Activated T-helper 2 cell treated with anti-CD3 and anti-CD28 coated beads, Interferon-gamma antibody, Interleukin-2, Interleukin-4, amounts not matched to agents 10 μg/mL and 5 μg/mL and 100 μg/mL, durations not matched to agents 14 hours and 24 hours and 36 hours (primary cell): Measurements from ENCODE around the gene SSH3. TPM values are rescaled to one million over a fixed set of nuclear protein-coding genes. Genes with fewer than 3 reads are reported as not detected.

Experiments
- DNase-seq: peaks from one replicate; pipeline ENCODE4 v3.0.0; 2021; ENCODE audit warnings: low spot score
- H3K27ac Mint-ChIP-seq: one replicate; pipeline ENCODE4 v1.8.0; 2021; ENCODE audit warnings: mixed read lengths
- H3K27me3 Mint-ChIP-seq: one replicate; pipeline ENCODE4 v1.8.0; 2021; ENCODE audit warnings: low read depth, mixed read lengths
- H3K36me3 Mint-ChIP-seq: one replicate; pipeline ENCODE4 v1.8.0; 2021; ENCODE audit warnings: low read depth, mixed read lengths
- H3K4me1 Mint-ChIP-seq: one replicate; pipeline ENCODE4 v1.8.0; 2021; ENCODE audit warnings: low read depth, mixed read lengths
- H3K4me3 Mint-ChIP-seq: one replicate; pipeline ENCODE4 v1.8.0; 2021; ENCODE audit warnings: low read depth, mild to moderate bottlenecking, moderate library complexity, mixed read lengths
- H3K9me3 Mint-ChIP-seq: one replicate; pipeline ENCODE4 v1.8.0; 2021; ENCODE audit warnings: mixed read lengths
- intact Hi-C: fragments of 100-400 bp; cut with micrococcal nuclease; formaldehyde crosslinking; loops from one replicate; pipeline ENCODE4 v1.15.1; 2023
- total RNA-seq: library from RNA; stranded (reverse); gene quantifications from 2 replicates; pipeline ENCODE4 v1.2.3, GENCODE V29; 2022

SSH3 gene
- total RNA-seq, 1 donor from 2014 or later, result 16.2 TPM

DNA sequence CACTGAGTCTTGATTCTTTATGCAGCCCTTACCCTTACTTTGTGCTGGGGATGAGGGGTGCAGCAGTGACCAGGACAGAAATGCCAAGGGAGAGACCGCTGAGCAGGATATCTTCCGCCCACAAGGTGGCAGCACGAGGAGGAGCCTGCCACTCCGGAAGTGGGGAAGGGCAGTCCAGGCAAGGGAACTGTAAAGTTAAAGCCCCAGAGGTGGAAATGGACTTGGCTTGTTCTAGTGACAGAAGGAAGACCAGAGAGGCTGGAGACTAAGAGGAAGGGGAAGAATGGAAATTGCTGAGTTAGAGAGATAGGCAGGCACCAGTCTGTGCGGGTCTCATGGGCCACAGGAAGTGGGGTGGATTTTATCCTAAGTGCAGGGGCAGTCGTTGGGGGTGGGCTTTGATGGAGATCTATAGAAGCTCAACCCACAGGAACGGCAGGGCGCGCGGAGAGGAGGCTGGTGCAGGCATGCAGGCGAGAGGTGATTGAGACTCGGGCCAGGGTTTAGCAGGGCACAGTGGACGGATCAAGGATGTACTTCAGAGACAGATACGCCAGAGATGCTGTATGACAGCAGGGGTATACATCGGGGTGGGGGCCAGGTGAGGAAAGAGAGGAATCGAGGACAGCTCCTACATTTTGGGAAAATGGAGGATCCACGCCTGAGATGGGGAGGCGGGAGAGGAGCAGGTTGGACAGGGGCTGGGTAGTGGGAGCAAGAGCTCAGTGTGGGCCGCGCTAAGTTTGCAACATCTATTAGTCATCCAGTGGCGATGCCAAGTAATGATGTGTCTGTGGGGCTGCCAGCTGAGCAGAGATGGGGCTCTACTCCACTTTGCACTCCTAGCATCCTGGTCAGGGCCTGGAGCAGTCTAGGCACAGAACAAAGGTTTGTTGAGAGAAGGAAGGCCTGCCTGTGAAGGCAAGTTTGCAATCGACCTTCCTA is 40.3 kb upstream of the SSH3 start:
- intact Hi-C loops, result loop anchor here (2.0 to 5.0 kb wide), 2 partner anchors 22 to 129 kb away; partner anchors contain the start of gene RAD9A
- H3K4me1 Mint-ChIP-seq, result peaks cover 50% of the 10 kb centered on the region
- H3K36me3 Mint-ChIP-seq, result peaks cover 16% of the 10 kb centered on the region
- H3K27ac Mint-ChIP-seq, result peak overlapping the region; percentile 86
- no peaks in the 10 kb centered on the region for H3K9me3 Mint-ChIP-seq
- no peaks in the 10 kb centered on the region for H3K27me3 Mint-ChIP-seq
- DNase-seq, result peak; percentile 68
- H3K4me3 Mint-ChIP-seq, result peak overlapping the region; percentile 63

DNA sequence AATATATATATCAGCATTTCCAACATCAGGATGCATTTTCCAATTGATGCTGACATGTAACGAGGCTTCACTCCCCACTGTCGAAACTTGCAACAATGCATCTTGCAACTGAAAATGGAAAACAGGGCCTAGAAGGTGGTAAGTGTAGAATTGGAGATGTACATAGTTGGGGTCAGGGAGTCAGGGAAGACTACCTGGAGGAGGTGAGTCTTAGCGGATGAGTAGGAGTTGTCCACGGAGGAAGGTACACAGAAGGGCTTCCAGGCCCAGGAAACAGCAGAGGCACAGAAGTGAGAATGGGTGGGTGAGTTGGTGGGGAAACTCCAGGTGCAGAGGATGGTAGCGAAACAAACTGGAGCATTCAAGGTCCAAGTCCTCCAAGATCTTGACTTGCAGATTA is 39.1 kb upstream of the SSH3 start:
- H3K36me3 Mint-ChIP-seq, result peaks cover 23% of the 10 kb centered on the region
- no peaks in the 10 kb centered on the region for H3K9me3 Mint-ChIP-seq
- H3K4me3 Mint-ChIP-seq, result peak overlapping the region; percentile 77
- peak overlapping the region; percentile 85 for H3K27ac Mint-ChIP-seq
- no peaks in the 10 kb centered on the region for H3K27me3 Mint-ChIP-seq
- H3K4me1 Mint-ChIP-seq, result peaks cover 56% of the 10 kb centered on the region
- intact Hi-C loops, result loop anchor here (2.0 to 5.0 kb wide), 2 partner anchors 128 to 223 kb away; partner anchors contain the start of gene RAD9A
- no peak for DNase-seq

DNA sequence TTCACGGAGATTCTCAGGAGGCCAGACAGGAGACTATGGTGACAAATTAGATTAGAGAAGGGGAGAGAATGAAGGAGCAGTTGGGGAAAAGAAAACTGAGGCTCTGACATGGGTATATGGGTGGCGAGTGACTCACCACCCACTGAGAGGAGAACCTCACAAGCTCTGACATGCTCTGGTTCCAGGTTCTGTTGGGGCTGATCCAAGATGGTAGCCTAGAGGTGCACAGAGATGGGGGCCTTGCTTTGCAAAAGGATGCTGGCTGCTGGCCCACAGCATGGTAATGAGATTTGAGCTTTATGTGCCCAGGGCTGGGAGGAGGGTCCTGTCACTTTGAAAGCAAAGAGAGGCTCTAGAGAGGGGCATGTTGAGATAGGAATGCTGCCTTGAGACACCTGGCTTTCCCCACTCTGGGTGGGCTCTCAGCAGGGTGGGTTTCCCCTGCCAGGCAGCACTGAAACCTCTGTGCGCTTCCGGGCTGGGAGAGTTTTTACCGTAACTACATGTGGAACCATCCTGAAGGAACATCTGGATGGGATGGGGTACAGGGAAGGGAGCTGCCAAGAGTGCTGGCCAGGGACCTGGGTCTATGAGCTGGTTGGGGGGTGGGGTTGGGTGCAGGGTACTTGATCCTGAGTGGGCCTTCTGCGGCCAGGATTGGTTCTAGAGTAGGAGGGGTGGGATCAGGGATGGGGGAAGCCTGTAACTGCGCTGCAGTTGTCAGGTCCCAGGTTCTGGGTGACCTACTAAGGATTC is 38.3 kb upstream of the SSH3 start:
- Mint-ChIP-seq H3K9me3 (no peaks in the 10 kb centered on the region), H3K36me3 (peaks cover 31% of the 10 kb centered on the region), H3K4me1 (peaks cover 57% of the 10 kb centered on the region), H3K27ac (peak overlapping the region; percentile 85), H3K27me3 (no peaks in the 10 kb centered on the region), H3K4me3 (peak overlapping the region; percentile 77)
- intact Hi-C loops, result loop anchor here (2.0 to 5.0 kb wide), 3 partner anchors 117 to 222 kb away; partner anchors contain the start of gene RAD9A
- no peak for DNase-seq

DNA sequence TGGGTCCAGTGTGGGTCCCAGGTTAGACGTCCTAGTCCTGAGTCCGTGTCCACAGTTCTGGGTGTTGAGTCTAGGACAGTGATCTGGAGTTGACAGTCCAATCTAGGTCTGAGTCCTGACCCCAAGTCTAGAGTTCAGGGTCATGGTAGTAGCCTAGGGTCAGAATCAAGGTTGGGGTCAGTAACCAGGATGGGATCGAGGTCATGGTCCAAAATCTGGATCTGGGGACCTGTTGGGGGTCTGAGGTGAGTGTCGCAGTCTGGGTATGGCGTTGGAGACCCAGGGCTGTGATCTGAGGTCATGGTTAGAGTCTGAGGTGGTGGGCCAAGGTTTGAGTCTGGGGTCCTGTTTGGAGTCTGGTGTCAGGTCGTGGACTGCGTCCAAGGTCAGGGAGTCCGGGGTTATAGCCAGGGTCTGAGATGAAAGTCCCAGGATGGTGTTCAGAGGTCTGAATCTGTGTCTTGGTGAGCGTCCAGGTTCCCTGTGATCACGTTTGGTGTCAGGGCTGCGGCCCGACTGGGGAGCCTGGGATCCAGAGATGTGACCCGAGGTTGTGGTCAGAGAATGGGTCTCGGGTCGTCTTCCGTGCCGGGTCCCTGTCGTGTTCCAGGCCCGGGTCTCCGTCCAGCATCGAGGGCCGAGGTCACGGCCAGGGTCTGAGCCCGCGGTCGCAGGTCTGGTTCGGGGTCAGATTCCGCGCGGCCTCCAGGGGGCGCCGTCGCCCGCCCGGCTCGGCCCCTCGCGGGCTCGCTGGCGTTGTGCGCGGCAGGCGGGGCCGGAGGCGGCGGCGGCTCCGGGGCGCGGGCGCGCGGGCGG is 37.5 kb upstream of the SSH3 start:
- Mint-ChIP-seq H3K9me3 (no peaks in the 10 kb centered on the region), H3K4me3 (peak overlapping the region; percentile 78), H3K27ac (peak overlapping the region; percentile 85), H3K4me1 (peaks cover 65% of the 10 kb centered on the region), H3K27me3 (no peaks in the 10 kb centered on the region), H3K36me3 (peaks cover 39% of the 10 kb centered on the region)
- peak; percentile 77 for DNase-seq
- intact Hi-C loops, result loop anchor here (2.0 to 5.0 kb wide), 2 partner anchors 116 to 221 kb away; no protein-coding TSS in a partner anchor

GRCh38 chr11:67266449-67267187 is 36.7 kb upstream of the SSH3 start, which contains the start of gene GRK2:
GRK2 (plus strand) TSS chr11:67266473; CDS start chr11:67266700, 227 bp downstream.
- no peaks in the 10 kb centered on the region for H3K27me3 Mint-ChIP-seq
- H3K27ac Mint-ChIP-seq, result peak within 1 kb of the TSS; percentile 98
- intact Hi-C loops, result loop anchor here (5.0 kb wide), 1 partner anchor 116 kb away; no protein-coding TSS in a partner anchor
- peaks cover 71% of the 10 kb centered on the region for H3K4me1 Mint-ChIP-seq
- peak; percentile 32 for DNase-seq
- H3K36me3 Mint-ChIP-seq, result peaks cover 46% of the 10 kb centered on the region
- no peaks in the 10 kb centered on the region for H3K9me3 Mint-ChIP-seq
- H3K4me3 Mint-ChIP-seq, result peak within 1 kb of the TSS; percentile 94

- Mint-ChIP-seq H3K27ac (peak overlapping the region; percentile 98), H3K27me3 (no peaks in the 10 kb centered on the region), H3K4me3 (peak overlapping the region; percentile 94), H3K9me3 (no peaks in the 10 kb centered on the region), H3K4me1 (peaks cover 72% of the 10 kb centered on the region), H3K36me3 (peaks cover 54% of the 10 kb centered on the region)
- DNase-seq, result peak; percentile 32
- intact Hi-C loops, result loop anchor here (1.0 to 5.0 kb wide), 4 partner anchors 10 to 115 kb away; no protein-coding TSS in a partner anchor
Observed at GRCh38 chr11:67267188-67268080, 35.9 kb upstream of the SSH3 start.

DNA sequence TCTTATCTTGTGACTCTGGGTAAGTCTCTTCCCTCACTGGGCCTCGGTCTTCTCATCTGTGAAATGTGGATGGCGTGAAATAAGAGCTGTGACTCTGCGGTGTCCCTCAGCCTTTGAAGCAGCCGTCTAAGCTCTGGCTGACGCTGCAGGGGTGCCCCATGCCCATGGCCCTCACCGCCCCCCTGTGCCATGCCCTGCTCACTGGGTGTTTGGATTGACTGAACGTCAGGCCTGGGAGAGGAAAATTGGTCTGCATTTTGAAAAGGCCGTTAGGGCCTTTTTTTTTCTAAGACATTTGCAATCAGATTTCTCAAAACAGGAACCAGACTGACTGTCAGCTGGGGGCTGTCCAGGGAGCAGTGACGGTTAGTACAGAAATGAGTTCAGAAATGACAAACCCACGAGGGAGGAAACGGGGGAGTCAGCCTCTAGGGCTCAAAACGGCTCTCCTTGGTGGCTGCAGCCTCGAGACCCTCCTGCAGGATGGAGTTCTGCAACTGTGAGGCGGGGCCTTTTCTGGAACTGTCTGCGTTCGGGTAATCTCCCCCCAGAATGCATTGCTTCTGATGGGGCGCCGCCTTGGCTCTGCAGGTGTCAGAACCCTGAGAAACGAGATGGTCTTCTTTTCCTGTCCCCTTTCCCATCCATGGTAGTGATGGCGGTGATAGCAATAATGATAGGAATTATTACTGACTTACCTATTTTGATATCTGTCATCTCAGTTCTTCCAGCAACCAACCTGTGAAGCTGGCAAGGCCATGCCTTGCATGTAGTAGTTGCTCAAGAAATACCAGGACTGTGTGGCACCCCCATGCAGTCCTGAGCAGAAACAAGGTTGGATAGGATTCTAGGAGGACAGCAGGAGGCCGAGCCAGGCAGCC is 35.0 kb upstream of the SSH3 start:
- peaks cover 62% of the 10 kb centered on the region for H3K36me3 Mint-ChIP-seq
- peak overlapping the region; percentile 98 for H3K27ac Mint-ChIP-seq
- peaks cover 69% of the 10 kb centered on the region for H3K4me1 Mint-ChIP-seq
- intact Hi-C loops, result loop anchor here (1.0 to 5.0 kb wide), 4 partner anchors 9 to 114 kb away; no protein-coding TSS in a partner anchor
- peak overlapping the region; percentile 94 for H3K4me3 Mint-ChIP-seq
- no peaks in the 10 kb centered on the region for H3K27me3 Mint-ChIP-seq
- H3K9me3 Mint-ChIP-seq, result no peaks in the 10 kb centered on the region
- DNase-seq, result peak; percentile 69

DNA sequence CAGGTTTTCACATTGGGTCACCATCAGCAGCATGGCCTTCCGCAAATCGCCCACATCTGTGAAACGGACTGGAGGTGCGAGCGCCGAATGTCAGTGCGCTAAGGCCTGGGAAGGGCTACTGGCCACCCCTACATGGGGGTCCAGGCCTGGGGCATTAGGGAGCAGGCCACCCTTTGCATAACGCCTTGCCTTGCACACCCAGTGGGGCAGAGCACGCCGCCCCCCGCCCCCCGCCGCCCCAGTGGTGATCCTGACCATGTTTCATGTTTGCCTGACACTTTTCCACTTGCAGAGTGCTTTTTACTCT is 34.4 kb upstream of the SSH3 start:
- intact Hi-C loops, result loop anchor here (1.0 to 5.0 kb wide), 4 partner anchors 8 to 113 kb away; no protein-coding TSS in a partner anchor
- peak overlapping the region; percentile 94 for H3K4me3 Mint-ChIP-seq
- peaks cover 63% of the 10 kb centered on the region for H3K36me3 Mint-ChIP-seq
- no peaks in the 10 kb centered on the region for H3K9me3 Mint-ChIP-seq
- peaks cover 68% of the 10 kb centered on the region for H3K4me1 Mint-ChIP-seq
- H3K27me3 Mint-ChIP-seq, result no peaks in the 10 kb centered on the region
- H3K27ac Mint-ChIP-seq, result peak overlapping the region; percentile 98
- no peak for DNase-seq

- Mint-ChIP-seq H3K9me3 (no peaks in the 10 kb centered on the region), H3K36me3 (peaks cover 67% of the 10 kb centered on the region), H3K4me1 (peaks cover 63% of the 10 kb centered on the region), H3K27me3 (no peaks in the 10 kb centered on the region), H3K4me3 (peak overlapping the region; percentile 94), H3K27ac (peak overlapping the region; percentile 97)
- DNase-seq, result no peak
- intact Hi-C loops, result loop anchor here (5.0 kb wide), 3 partner anchors 113 to 238 kb away; partner anchors contain the start of genes CDK2AP2, PITPNM1, PPP1CA and TBC1D10C
Observed at GRCh38 chr11:67269401-67270255, 33.7 kb upstream of the SSH3 start.
